GM21360 (cell line): ENCODE results near the gene PPP1R9B.

ENCODE experiments used
- ATAC-seq: cut with Tn5 transposase; IDR thresholded peaks from one replicate; pipeline ENCODE4 v1.9.1; 2021; ENCODE audit warnings: mild to moderate bottlenecking, moderate library complexity; ENCODE audit not compliant: unreplicated experiment

The PPP1R9B gene

DNA sequence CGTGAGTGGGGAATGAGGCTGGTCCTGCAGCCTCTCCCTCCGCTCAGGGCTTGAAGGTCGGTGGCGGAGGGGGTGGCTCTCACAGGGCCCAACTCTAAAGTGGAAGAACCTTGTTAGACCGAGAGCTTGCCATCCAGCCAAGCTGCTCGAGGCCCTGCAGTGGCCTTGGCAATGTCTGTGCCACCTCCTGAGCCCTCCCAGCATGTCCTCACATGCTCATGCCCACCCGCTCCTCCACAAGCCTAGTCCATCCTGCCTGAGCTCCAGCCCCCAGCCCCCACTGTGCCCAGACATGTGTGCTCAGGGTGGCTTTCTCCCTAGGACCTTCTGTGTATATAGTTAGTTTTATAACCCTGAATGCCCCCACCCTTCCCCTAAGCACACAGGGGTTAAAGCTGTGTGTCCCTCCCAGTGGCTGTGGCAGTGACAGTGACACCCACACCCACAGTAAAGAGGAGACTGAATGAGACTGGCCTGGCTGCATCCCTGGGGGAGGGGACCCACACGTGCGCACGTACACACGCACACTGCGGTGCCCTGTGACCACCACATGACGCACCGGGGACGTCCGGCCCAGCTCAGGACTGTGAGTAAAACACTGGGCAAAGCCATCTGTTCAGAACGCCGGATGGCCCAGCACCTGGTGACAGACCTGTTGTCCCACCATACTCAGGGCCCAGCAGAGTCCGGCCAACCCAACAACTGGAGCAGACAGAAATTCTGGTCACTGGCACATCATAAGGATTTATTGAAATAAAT lies 39.7 kb downstream of the PPP1R9B start:
- ATAC-seq = no peak

DNA sequence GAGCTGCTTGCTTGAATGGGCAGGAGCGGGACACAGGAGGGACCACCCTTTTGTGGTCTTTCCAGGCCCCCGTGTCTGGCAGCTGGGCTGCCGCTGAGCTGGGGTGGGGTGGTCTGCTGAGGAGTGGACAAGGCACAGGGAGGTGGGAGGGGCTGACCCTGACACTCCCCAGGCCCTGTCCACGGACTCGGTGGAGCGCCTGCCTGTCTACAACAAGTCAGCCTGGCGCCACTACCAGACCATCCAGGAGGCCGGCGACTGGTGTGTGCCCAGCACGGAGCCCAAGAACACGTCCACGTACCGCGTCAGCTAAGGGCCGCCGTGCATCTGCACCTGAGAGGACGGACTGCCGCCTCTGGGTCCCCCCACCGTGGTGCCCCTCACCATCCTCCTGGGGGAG lies 40.7 kb downstream of the PPP1R9B start:
- ATAC-seq = no peak

DNA sequence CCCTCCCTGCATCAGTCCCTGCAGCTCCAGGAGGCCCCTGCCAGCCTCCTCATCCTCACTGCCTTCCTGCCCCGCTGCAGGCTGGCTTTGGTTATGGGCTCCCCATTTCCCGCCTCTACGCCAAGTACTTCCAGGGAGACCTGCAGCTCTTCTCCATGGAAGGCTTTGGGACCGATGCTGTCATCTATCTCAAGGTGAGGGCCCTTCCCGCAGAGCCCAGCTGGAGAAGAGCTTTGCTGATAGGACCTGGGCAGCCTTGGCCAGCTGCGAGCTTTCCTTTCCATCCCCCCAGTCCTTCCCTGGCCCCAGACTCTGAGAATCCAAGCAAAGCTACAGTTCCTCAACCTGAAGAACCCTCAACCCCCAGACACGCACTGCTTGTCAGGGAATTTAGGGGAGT lies 41.3 kb downstream of the PPP1R9B start:
- ATAC-seq = no peak

DNA sequence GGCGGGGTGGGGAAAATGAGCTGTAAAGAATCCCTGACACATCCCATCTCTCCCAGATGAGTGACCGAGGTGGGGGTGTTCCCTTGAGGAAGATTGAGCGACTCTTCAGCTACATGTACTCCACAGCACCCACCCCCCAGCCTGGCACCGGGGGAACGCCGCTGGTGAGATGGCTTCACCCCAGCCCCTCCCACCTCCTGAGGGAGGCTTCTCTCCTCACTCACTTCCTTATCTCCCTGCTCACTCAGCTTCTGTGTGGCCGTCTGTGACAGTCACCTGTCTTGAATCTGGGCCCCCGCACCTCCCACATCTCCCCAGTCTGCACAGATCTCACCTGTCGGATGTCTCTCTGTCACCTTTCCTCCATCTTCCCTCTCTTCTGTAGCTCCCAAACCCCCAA lies 41.9 kb downstream of the PPP1R9B start:
- ATAC-seq = no peak

DNA sequence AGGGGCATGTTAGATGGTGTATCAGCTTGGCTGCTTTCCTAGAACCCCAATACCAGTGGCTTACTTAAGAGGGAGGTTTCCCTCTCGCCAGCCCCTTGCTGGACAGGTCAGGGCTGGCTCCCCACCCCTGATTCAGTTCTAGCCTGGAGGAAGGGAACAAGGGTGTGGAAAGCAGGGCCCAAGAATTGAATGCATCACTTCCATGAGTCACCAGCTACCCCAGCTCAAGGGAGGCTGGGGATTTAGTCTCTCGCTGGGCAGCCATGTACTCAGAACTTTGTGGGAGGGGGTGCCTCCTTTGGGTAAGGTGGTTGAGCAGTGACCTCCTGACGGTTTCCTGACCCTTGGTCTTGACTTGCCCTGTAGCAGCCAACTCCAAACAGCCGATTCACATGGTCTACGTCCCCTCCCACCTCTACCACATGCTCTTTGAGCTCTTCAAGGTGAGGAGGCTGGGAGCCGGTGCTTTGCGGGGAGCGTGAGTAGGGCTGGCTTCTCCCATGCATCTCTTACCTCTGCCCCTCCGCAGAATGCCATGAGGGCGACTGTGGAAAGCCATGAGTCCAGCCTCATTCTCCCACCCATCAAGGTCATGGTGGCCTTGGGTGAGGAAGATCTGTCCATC lies 42.6 kb downstream of the PPP1R9B start:
- no peak for ATAC-seq

DNA sequence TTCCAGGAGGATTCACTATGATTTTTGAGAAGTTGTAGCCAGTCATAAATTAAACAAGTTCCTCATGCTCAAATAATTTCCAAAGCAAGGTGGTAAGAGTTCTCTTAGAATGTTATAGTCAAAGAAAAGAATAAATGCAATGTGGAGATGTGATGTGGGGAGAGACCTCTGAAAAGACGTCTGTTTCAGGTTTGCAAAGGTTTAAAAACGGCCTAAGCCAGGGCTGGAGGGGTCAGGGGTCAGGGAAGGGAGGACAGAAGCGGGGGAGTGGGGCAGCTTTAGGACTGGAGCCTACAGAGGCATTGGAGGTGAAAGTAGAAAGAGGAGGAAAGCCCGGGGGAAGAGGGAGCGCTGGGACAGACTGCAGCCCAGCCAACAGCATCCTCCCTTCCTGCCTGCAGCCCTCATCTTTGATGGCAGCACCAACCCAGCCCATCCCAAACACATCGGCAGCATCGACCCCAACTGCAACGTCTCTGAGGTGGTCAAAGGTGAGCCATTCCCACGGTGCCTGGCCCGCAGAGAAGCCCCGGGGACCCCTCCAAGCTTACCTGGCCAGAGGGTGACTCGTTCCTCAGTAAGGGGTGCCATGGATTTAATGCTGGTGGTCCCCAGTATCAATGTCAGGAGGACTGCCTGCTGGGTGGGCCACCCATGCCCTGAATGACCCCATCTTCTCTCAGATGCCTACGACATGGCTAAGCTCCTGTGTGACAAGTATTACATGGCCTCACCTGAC lies 43.9 kb downstream of the PPP1R9B start:
- no peak for ATAC-seq

DNA sequence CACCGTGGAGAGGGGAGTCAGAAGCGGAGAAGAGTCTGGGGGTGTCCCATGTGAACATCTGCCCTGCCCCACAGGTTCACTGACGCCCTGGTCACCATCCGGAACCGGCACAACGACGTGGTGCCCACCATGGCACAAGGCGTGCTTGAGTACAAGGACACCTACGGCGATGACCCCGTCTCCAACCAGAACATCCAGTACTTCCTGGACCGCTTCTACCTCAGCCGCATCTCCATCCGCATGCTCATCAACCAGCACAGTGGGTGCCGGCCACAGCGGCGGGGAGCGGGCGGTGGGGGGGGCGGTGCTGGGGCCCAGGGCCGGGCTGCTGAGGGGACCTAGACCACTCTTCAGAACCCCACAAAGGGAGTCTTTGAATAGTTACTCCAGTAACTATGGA lies 44.7 kb downstream of the PPP1R9B start:
- ATAC-seq = no peak

DNA sequence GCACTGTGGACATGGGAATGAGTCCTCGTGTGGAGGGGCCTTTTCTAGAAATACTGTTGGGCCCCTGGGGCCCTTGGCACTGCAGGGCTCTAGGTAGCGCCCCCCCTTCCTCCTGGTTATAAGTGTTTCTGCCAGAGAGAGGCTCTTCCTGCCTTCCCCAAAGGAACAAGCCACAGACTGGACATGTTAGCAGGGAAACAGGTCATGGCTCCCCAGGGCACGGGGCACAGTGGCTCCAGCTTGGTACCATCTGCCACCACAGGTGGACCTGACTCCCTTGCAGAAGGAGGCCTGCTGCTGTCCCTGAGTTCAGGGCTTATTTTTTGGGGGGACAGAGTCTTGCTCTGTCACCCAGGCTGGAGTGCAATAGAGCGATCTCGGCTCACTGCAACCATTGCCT lies 46.5 kb downstream of the PPP1R9B start:
- ATAC-seq = no peak

DNA sequence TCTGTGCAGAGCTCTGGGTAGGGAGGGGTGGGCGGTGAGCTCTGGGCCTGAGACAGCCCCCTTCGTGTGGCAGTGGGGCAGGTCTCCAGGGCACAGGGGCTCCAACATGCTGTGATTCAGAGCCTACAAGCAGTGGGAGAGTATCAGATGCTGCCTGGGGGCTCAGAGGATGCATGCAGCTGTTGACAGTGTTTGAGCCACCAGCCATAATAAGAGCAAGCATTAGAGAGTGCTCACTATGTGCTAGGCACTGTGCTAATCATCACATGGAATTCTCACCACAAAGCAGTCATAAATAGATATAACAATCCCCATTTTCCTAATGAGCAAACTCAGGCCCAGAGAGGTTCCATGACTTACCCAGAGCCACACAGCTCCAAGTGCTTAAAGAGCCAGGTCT lies 47.2 kb downstream of the PPP1R9B start:
- ATAC-seq = no peak

DNA sequence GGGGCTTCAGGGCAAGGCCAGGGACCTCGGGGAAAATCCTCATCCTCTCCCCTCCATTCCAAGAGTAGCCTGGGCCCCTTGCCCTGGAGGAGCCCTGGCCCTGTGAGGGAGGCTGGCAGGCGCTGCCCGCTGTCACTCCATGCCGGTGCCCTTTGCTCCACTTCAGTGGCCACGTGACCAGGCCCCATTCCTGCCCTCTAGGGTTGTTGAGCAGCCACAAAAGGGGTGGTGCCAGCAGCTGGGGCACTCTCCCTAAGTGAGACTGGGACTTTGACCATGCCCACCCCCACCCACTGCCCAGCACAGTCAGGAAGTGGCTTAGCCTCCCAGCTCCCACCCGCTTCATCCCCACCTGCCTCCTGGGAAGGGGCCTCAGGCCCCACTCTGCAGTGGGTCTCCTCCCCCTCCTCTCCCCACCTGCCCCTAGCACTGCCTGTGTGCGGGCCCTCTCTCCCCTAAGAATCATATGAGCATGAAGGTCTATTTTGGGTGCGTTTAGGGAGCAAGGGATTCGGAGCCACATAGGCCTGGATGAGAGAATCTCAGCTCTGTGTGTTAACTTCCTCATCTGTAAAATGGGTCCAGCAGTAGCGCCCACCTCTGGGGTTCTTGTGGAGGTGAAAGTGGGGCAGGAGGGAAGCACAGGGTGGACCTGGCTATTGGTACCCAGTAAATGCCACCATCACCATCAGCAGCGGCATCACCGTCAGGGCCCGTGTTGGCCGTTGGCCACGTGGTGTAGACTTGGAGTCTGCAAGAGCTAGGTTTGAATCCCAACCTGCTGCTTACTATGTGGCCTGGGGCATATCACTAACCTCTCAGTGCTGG lies 48.1 kb downstream of the PPP1R9B start:
- ATAC-seq = no peak

DNA sequence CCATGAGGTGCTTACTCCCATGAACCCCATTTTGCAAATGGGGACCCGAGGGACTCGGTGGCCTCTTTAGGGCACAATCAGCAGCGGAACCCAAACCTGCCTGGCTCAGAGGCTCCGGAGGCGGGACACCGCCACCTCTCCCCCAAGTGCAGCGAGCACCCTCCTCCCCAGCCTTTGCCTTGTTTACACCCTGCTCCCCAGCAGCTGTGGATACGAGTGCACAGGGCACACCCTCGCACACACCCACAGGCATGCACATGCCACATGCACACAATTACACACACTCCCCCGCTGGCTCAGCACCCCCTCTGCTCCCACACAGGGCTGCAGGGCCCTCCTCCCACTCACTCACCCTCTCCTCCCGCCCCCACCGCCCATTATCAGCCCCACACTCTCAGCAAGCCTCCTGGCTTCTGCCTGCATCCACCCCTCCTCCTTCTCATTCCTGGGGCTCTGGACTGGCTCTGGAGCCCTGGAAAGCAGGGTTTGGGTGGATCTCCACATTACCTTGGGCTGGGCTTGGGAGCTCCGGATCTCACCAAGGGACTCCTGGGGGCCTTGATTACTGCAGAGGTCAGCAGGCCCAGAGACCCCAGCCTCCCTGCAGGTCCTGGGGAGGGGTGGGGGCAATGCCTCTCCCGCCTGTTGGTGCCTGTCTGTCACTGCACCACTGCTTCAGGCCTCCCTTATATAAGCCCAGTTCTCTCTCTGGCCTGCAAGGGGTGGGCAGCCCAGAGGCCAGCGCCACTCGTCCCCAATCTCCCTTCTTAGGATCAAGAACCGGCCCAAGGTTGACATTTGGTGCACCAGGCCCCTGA lies 48.9 kb downstream of the PPP1R9B start:
- no peak for ATAC-seq

DNA sequence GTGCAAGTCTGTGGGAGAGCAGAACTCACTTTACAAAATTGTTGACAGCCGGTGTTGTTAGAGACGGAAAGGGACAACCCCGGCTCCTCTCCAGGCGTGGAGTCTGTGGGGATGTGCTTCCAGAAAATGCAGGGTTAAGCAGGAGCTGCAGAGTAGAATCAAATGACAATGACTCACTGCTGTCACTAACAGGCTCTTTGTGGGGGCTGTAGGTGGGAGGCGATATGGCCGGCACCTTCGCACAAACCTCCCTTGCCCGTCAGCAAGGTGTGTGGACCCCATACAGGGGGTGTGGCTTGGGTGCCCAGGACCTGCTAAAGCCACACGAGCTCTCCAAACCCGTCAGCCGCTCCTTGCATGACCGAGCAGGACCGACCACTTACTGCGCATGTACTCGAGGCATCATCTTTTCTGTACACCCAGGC lies 49.5 kb downstream of the PPP1R9B start:
- no peak for ATAC-seq

DNA sequence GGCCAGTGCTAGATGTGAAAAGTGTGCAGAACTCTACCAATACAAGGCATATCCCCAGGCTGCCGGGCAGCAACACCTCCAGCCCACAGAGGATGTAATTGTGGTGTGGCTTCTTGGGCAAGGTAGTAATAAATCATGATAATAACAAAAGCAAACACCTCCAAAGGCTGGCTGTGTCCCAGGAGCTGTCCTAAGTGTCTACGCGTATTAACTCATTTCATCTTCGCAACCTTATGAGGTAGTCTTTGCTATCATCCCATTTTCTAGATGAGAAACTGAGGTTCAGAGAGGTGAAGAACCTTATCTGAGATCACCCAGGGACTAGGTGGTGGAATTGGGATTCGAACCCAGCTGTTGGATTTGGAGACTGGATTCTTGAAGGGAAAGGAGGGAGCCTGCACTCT lies 50.0 kb downstream of the PPP1R9B start:
- ATAC-seq = no peak

DNA sequence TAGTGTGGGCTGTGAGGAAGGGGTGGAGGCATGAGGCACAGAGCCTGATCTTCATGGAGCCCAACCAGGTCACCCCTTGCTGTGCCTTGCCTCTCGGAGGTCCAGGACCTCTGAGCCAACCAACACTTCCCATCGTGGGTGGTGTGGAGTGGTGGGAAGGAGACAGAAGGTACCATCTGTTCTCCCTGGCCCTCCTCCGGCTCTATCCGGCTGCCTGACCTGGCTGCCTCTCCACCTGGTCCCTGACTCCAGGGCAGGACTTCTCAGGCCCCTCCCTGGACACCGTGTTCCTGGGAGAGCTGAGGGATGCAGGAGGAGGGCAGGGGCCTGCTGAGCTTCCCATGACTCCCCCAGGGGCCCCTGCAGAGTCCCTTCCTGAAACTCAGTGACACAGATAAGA lies 51.5 kb downstream of the PPP1R9B start:
- ATAC-seq = no peak

DNA sequence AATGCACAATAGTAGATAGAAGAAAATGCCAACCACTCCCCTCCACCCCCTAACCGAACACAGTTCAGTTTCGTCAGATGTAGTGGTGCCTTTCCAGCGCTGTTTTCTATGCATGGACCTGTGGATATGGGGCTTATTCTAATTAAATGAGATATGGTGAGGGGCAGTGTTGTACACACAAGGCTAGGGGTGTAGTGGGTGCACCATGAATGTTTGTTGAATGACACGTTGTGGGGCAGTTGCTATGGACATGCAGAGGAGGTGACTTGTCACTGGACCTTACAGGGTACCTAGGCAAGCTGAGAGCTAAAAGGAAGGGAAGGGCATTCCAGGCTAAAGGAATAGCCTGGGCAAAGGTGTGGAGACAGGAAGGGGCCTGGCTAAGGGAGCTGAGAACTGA lies 51.9 kb downstream of the PPP1R9B start:
- no peak for ATAC-seq

DNA sequence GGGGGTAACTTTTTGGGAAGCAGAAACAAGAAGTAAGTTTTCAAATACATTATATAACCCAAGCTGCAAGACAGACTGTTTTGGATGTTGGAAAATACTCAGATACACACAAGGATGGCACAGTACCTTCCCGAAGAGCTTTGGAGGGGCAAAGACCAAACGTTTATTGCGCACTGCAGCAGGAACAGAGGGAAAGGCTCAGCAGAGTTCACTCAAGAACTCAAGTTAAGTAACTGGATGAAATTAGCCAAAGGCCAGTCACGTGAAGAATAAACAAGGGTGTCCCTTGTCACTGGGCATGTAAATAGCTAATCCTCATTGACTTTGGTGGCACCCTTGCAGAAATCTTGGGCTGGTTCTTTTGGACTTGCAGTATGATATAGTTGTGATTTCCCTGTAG lies 52.6 kb downstream of the PPP1R9B start:
- ATAC-seq = no peak

DNA sequence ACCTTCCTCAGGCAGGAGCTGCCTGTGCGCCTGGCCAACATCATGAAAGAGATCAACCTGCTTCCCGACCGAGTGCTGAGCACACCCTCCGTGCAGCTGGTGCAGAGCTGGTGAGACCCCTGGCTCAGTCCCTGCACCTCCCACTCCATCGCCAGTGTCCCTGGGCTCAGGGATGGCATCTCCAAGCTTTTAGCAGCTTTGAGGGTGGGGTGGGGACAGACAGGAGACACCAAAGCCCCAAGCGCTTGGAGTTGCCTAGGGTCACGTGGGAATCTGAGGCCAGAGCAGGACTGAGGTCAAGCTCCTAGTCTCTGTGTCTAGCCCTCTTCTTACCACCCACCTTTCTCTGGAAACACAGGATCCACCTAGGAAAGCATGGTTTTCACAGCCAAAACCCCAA lies 53.0 kb downstream of the PPP1R9B start:
- no peak for ATAC-seq

DNA sequence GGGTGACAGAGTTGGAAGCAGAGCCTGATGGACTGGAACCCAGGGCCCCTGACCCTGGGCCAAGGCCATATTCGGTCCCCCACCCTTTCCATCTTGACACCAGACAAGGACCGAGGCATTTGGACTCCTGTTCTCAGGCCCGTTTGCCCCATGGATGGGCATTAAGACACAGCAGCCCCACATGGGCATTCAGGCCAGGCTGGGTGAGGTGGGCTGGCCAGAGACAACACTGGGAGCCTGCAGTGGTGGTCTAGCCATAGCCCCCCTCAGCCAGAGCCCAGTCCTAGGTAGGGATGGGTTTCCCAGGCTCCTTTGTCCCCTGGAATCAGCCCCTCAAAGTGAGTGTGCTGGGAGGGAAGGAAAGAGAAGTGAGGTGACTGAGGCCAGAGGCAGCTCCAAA lies 53.7 kb downstream of the PPP1R9B start:
- ATAC-seq = no peak

DNA sequence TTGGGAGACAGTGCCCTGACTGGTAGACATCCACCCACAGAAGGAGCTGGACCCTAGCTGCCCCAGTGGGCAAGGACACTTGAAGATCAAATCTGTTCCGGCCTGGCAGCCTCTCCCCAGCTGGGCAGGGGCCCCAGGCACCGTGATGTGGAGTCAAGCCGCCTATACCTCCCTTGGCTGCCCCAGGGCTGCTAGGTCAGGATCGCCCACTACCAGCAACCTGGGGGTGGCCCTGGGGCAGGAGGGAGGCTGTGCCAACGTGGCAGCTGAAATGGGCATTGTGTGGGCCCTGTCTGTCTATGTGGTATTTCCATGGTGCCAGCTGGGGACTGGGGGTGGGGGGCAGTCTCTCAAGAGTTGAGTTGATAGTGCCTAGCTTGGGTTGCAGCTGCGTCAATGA lies 54.4 kb downstream of the PPP1R9B start:
- ATAC-seq = no peak

DNA sequence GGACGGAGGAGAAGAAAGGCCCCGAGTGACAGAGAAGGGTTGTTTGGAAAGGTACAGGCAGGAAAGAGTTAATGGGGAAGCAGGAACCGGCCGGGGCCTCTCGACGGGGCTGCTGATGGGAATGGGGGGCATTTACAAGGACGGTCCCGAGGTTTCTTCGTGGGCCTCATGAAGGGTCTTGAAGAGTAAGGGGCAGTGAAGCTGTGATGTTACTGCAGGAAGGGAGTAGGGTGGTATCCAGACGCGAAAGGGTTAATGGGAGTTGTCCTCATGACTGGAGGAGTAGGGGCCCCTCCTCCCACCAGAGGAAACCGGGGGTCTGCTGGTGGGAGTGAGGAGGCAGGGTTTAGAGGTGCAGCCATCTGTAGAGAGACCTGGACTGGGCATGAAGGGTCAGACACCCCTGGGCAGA lies 54.8 kb downstream of the PPP1R9B start:
- ATAC-seq = no peak
